ENCODE measurements around the gene CNPY1. TPM values are rescaled to one million over a fixed set of nuclear protein-coding genes. Genes with fewer than 3 reads are reported as not detected.

Gene CNPY1
- total and polyA plus RNA-seq, 2 of the 8 experiments (the other 6 are each of a cell fraction or from before 2014, with no cell fraction given) = not detected

GRCh38 chr7:155567646-155568332, 21.4 kb upstream of the CNPY1 start:
- no peaks in the 10 kb centered on the region; the same call in 1 of the 2 replicates for H3K79me1 ChIP-seq (ENCODE audit: low read depth, low read length)
- H3K36me3 ChIP-seq (ENCODE audit: control insufficient read depth in 2 of 4, insufficient read depth in 4 of 4, low read length in 3 of 4) = no peaks in the 10 kb centered on the region
- H3K79me2 ChIP-seq (ENCODE audit: control insufficient read depth in 1 of 2, insufficient read depth in 2 of 2, low read length in 2 of 2) = no peaks in the 10 kb centered on the region
- H4K8ac ChIP-seq (ENCODE audit: extremely low read depth, insufficient read depth, low read length) = no peak overlapping the region
- H4K20me1 ChIP-seq (replicated peaks in 1 of 2; ENCODE audit: control insufficient read depth in 1 of 2, insufficient read depth in 2 of 2, low read length in 2 of 2) = no peaks in the 10 kb centered on the region
- H3K9ac ChIP-seq (replicated peaks in 1 of 4; ENCODE audit: extremely low read depth in 1 of 4, low read depth in 3 of 4, low read length in 3 of 4) = no peak overlapping the region
- no peak overlapping the region for H3K23ac ChIP-seq (ENCODE audit: insufficient read length)
- no peak overlapping the region for H3K56ac ChIP-seq (replicated peaks; ENCODE audit: insufficient read length, low read depth, low read length)
- H3K18ac ChIP-seq (ENCODE audit: extremely low read depth, low read length) = no peak overlapping the region
- DNase-seq (ENCODE audit: low read depth in 1 of 2, low spot score in 2 of 2) (no peak), FAIRE-seq (no peak)
- no peak overlapping the region for H2BK12ac ChIP-seq (ENCODE audit: low read depth, low read length)
- no peak overlapping the region for H4K91ac ChIP-seq (replicated peaks; ENCODE audit: insufficient read length, low read length)
- CTCF ChIA-PET (ENCODE audit: partially characterized antibody) = interaction anchor here (1.2 to 1.5 kb wide), 2 partner anchors 17 to 26 kb away, joined by 3 to 5 read pairs; no protein-coding TSS in a partner anchor
- H3K27ac ChIP-seq (ENCODE audit: low read depth, low read length) = no peak overlapping the region
- no peak overlapping the region for H3K4me2 ChIP-seq (ENCODE audit: insufficient read depth in 1 of 2, low read depth in 2 of 2, low read length in 2 of 2)
- H2AK5ac ChIP-seq (ENCODE audit: low read depth, low read length) = no peak overlapping the region
- no peak overlapping the region for H2BK120ac ChIP-seq (replicated peaks; ENCODE audit: low read depth, low read length)
- H3K9me3 ChIP-seq (ENCODE audit: insufficient read depth in 2 of 2, low read depth in 1 of 2, low read length in 1 of 2) = no peaks in the 10 kb centered on the region
- no peak overlapping the region for H3K14ac ChIP-seq (ENCODE audit: insufficient read length)
- WGBS, 2 experiments (ENCODE audit: extremely low coverage in 1 of 2, insufficient coverage in 1 of 2, insufficient read length in 1 of 2, insufficient replicate concordance in 2 of 2, low coverage in 1 of 2, low lambda C conversion rate in 2 of 2, missing lambda C conversion rate in 1 of 2) = 87% methylated on average over 18 of the region's 18 CpGs; no CpG with 5 or more reads in 1 of the 2 experiments
- no peak overlapping the region for H2BK15ac ChIP-seq (ENCODE audit: low read length)
- H2BK5ac ChIP-seq (ENCODE audit: low read depth, low read length) = no peak overlapping the region
- no peak overlapping the region for H3K4ac ChIP-seq (replicated peaks; ENCODE audit: insufficient read length, low read depth, low read length)
- no peak overlapping the region for H2BK20ac ChIP-seq (ENCODE audit: low read length)
- no peaks in the 10 kb centered on the region for H3K27me3 ChIP-seq (replicated peaks in 1 of 4; ENCODE audit: control insufficient read depth in 3 of 4, extremely low read depth in 1 of 4, insufficient read depth in 3 of 4, low read length in 3 of 4)
- no peak overlapping the region for H2AFZ ChIP-seq (ENCODE audit: low read length)
- no peak overlapping the region for H4K5ac ChIP-seq (ENCODE audit: insufficient read length, low read depth, low read length)
- H3K4me3 ChIP-seq (ENCODE audit: extremely low read depth in 1 of 4, insufficient read depth in 2 of 4, low read depth in 3 of 4, low read length in 4 of 4) = no peak overlapping the region
- POLR2A ChIA-PET (ENCODE audit: partially characterized antibody) = interaction anchor here (1.2 kb wide), 1 partner anchor 27 kb away, joined by 3 read pairs; no protein-coding TSS in a partner anchor
- TF ChIP-seq TAF1 (IDR thresholded peaks at IDR 0.05; ENCODE audit: low read depth, low read length) (no peak), CREB1 (IDR thresholded peaks at IDR 0.05) (no peak), USF2 (IDR thresholded peaks at IDR 0.05; ENCODE audit: low read length) (no peak), JUND (IDR thresholded peaks at IDR 0.05; ENCODE audit: low read length) (no peak), ATF3 (IDR thresholded peaks at IDR 0.05; ENCODE audit: insufficient read depth, low read depth, low read length) (no peak), KDM5A (IDR thresholded peaks at IDR 0.05; ENCODE audit: low read length) (no peak), POLR2AphosphoS5 (IDR thresholded peaks at IDR 0.05; ENCODE audit: low read depth, low read length) (no peak), SP4 (IDR thresholded peaks at IDR 0.05; ENCODE audit: low read length) (no peak), ZNF274 (IDR thresholded peaks at IDR 0.05; ENCODE audit: borderline replicate concordance, extremely low read depth, low read length) (no peak)
- H3K4me1 ChIP-seq (replicated peaks in 1 of 4; ENCODE audit: control insufficient read depth in 3 of 4, insufficient read depth in 4 of 4, low read length in 3 of 4) = peaks cover 0 to 6% (median 1%) of the 10 kb centered on the region in 4 experiments; a peak in 3 of 7 replicates
- H3K23me2 ChIP-seq (ENCODE audit: low read depth, low read length) = no peaks in the 10 kb centered on the region

All from H1 (cell line).